SK-N-SH treated with all-trans-retinoic acid at 6 μM for 48 hours (cell line): ENCODE data around the gene DCAF6.

ENCODE experiments used
- ATAC-seq: fragments of 200-7000 bp; cut with Tn5 transposase; 3 replicates; pipeline ENCODE4 v1.9.1; 2020; ENCODE audit warnings: mild to moderate bottlenecking, moderate library complexity
- ARNTL ChIP-seq: fragments of 450-650 bp; formaldehyde crosslinking; IDR thresholded peaks from 2 replicates; pipeline ENCODE4 v1.5.0; 2020; ENCODE audit warnings: low read depth, mild to moderate bottlenecking, moderate library complexity, borderline replicate concordance
- BACH2 ChIP-seq: fragments of 250-450 bp; sonication (Bioruptor Pico); IDR thresholded peaks from 2 replicates; pipeline ENCODE4 v1.9.0; 2021; ENCODE audit warnings: mild to moderate bottlenecking, borderline replicate concordance
- ESRRG ChIP-seq: fragments of 250-450 bp; sonication (Bioruptor Pico); IDR thresholded peaks from 2 replicates; pipeline ENCODE4 v1.6.1; 2021; ENCODE audit warnings: mild to moderate bottlenecking
- ISL1 ChIP-seq: fragments of 250-450 bp; sonication (Bioruptor Pico); IDR thresholded peaks from 2 replicates; pipeline ENCODE4 v2.1.2; 2022; ENCODE audit warnings: mild to moderate bottlenecking, moderate library complexity
- OSR1 ChIP-seq: fragments of 250-450 bp; sonication (Bioruptor Pico); IDR thresholded peaks from 2 replicates; pipeline ENCODE4 v1.8.0; 2022; ENCODE audit warnings: moderate library complexity, mild to moderate bottlenecking, inconsistent platforms
- PPARA ChIP-seq: fragments of 250-450 bp; sonication (Bioruptor Pico); IDR thresholded peaks from 2 replicates; pipeline ENCODE4 v1.5.0; 2020; ENCODE audit warnings: mild to moderate bottlenecking, borderline replicate concordance
- RARB ChIP-seq: fragments of 250-450 bp; sonication (Bioruptor Pico); IDR thresholded peaks from 2 replicates; pipeline ENCODE4 v1.8.0; 2021; ENCODE audit warnings: mild to moderate bottlenecking, moderate library complexity
- SNAI2 ChIP-seq: fragments of 250-450 bp; sonication (Bioruptor Pico); IDR thresholded peaks from 2 replicates; pipeline ENCODE4 v1.5.0; 2020; ENCODE audit warnings: mild to moderate bottlenecking, moderate library complexity
- TOX ChIP-seq: fragments of 250-450 bp; sonication (Bioruptor Pico); IDR thresholded peaks from 2 replicates; pipeline ENCODE4 v1.8.0; 2021; ENCODE audit warnings: mild to moderate bottlenecking, moderate library complexity, borderline replicate concordance
- TSHZ2 ChIP-seq: fragments of 250-450 bp; sonication (Bioruptor Pico); IDR thresholded peaks from 2 replicates; pipeline ENCODE4 v1.5.0; 2020; ENCODE audit warnings: mild to moderate bottlenecking, moderate library complexity
- ZC3H10 ChIP-seq: fragments of 250-450 bp; sonication (Bioruptor Pico); IDR thresholded peaks from 2 replicates; pipeline ENCODE4 v1.5.1; 2021; ENCODE audit warnings: mild to moderate bottlenecking, moderate library complexity
- ZFP3 ChIP-seq: fragments of 250-450 bp; sonication (Bioruptor Pico); IDR thresholded peaks from 2 replicates; pipeline ENCODE4 v1.5.0; 2020; ENCODE audit warnings: mild to moderate bottlenecking, moderate library complexity
- ZNF565 ChIP-seq: fragments of 450-650 bp; formaldehyde crosslinking; conservative IDR thresholded peaks from 2 replicates; pipeline ENCODE4 v1.5.0; 2020; ENCODE audit warnings: low read depth, mild to moderate bottlenecking, moderate library complexity
- ZNF8 ChIP-seq: fragments of 450-650 bp; formaldehyde crosslinking; IDR thresholded peaks from 2 replicates; pipeline ENCODE4 v1.5.0; 2020; ENCODE audit warnings: mild to moderate bottlenecking, moderate library complexity
- TF ChIP-seq, protein P1 (sequence below): fragments of 250-450 bp; sonication (Bioruptor Pico); IDR thresholded peaks from 2 replicates; pipeline ENCODE4 v1.5.1; 2021; ENCODE audit warnings: mild to moderate bottlenecking, moderate library complexity
- TF ChIP-seq, protein P2 (sequence below): fragments of 250-450 bp; sonication (Bioruptor Pico); IDR thresholded peaks from 2 replicates; pipeline ENCODE4 v1.8.0; 2020; ENCODE audit warnings: mild to moderate bottlenecking, moderate library complexity, borderline replicate concordance
- TF ChIP-seq, protein P3 (sequence below): fragments of 250-450 bp; sonication (Bioruptor Pico); IDR thresholded peaks from 2 replicates; pipeline ENCODE4 v1.5.1; 2020; ENCODE audit warnings: low read depth, mild to moderate bottlenecking, moderate library complexity

Gene DCAF6

DNA sequence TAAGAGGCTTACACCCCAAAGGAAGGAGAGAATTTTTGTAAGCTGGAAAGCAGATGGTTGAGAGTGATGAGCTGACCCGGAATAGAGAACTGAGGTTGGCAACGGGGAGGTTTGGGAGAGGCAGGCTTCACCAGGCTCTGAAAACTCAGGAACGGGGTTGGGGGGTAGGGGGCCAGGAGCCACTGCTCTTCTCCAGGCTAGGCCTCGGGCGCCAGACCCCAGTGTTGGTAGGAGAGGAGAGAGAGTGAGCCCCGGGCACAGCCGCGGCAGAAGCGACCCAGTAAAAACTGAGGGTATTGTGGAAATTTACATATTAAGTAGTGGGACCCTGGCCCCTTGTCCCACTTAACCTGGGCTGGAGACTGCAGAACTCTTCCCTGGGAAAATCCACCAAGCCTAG, 154.6 kb downstream of the DCAF6 start (continued):
- TF ChIP-seq, protein P1, sequence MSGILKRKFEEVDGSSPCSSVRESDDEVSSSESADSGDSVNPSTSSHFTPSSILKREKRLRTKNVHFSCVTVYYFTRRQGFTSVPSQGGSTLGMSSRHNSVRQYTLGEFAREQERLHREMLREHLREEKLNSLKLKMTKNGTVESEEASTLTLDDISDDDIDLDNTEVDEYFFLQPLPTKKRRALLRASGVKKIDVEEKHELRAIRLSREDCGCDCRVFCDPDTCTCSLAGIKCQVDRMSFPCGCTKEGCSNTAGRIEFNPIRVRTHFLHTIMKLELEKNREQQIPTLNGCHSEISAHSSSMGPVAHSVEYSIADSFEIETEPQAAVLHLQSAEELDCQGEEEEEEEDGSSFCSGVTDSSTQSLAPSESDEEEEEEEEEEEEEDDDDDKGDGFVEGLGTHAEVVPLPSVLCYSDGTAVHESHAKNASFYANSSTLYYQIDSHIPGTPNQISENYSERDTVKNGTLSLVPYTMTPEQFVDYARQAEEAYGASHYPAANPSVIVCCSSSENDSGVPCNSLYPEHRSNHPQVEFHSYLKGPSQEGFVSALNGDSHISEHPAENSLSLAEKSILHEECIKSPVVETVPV (CRISPR knock-in tag) = no peak
- no peak for TF ChIP-seq ARNTL

GRCh38 chr1:168091720-168092550, 155.5 kb downstream of the DCAF6 start:
- no peak for ATAC-seq

DNA sequence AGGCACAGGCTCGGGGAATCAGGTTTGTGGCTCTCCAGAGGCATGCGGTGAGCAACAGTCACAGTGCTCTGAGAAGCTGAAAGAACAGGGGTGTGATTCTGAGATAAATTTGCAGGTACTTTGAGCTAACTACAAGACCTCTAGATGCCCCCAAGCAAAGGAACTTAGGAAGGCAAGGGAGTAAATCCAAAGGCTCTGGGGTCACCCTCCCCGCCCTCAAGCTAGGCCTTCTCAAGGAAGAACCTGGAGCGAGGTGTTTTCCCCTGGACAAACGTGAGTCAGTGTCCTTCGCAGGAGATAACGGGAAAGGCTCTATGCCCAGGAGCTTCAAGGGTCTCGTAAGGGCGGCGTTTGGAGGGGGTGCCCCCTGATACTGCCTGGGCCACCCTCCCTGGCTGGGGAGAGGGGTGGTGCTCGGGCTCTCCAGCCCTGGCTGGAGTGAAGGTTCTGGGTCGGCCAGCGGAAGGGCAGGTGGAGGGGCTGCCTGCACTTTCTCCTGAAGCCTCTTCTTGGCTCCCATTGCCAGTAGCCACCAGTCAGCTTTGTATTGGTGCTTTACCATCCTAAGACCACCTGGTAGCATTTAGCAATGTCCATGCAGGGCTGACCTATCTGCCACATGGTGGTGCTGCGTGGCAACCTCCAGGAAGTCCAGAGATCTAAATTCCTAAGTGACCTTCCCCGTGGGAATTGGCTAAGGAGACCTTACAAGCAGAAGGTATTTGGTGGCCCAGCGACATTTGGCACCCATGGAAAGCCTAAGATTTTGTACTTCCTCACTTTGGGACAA, 156.3 kb downstream of the DCAF6 start:
- TF ChIP-seq ZNF8 (CRISPR knock-in tag) = no peak
- no peak for TF ChIP-seq ZC3H10 (CRISPR knock-in tag)
- TF ChIP-seq, protein P2, sequence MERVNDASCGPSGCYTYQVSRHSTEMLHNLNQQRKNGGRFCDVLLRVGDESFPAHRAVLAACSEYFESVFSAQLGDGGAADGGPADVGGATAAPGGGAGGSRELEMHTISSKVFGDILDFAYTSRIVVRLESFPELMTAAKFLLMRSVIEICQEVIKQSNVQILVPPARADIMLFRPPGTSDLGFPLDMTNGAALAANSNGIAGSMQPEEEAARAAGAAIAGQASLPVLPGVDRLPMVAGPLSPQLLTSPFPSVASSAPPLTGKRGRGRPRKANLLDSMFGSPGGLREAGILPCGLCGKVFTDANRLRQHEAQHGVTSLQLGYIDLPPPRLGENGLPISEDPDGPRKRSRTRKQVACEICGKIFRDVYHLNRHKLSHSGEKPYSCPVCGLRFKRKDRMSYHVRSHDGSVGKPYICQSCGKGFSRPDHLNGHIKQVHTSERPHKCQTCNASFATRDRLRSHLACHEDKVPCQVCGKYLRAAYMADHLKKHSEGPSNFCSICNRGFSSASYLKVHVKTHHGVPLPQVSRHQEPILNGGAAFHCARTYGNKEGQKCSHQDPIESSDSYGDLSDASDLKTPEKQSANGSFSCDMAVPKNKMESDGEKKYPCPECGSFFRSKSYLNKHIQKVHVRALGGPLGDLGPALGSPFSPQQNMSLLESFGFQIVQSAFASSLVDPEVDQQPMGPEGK (CRISPR knock-in tag) = no peak
- no peak for TF ChIP-seq BACH2 (CRISPR knock-in tag)
- no peak for TF ChIP-seq ISL1 (CRISPR knock-in tag)
- peak; percentile 65 for ATAC-seq

More at GRCh38 chr1:168091720-168092550, 155.5 kb downstream of the DCAF6 start:
- TF ChIP-seq ZNF8 (CRISPR knock-in tag) (no peak), ESRRG (CRISPR knock-in tag) (no peak), ZC3H10 (CRISPR knock-in tag) (no peak), TOX (CRISPR knock-in tag) (no peak), ZFP3 (no peak), OSR1 (CRISPR knock-in tag) (no peak), PPARA (CRISPR knock-in tag) (no peak)
- TF ChIP-seq, protein P3, sequence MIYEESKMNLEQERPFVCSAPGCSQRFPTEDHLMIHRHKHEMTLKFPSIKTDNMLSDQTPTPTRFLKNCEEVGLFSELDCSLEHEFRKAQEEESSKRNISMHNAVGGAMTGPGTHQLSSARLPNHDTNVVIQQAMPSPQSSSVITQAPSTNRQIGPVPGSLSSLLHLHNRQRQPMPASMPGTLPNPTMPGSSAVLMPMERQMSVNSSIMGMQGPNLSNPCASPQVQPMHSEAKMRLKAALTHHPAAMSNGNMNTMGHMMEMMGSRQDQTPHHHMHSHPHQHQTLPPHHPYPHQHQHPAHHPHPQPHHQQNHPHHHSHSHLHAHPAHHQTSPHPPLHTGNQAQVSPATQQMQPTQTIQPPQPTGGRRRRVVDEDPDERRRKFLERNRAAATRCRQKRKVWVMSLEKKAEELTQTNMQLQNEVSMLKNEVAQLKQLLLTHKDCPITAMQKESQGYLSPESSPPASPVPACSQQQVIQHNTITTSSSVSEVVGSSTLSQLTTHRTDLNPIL = no peak

- no peak for ATAC-seq
- TF ChIP-seq TSHZ2 (CRISPR knock-in tag) = no peak
- no peak for TF ChIP-seq SNAI2 (CRISPR knock-in tag)
- no peak for TF ChIP-seq TOX (CRISPR knock-in tag)
- TF ChIP-seq ZNF8 (CRISPR knock-in tag) = no peak
- TF ChIP-seq OSR1 (CRISPR knock-in tag) = no peak
- no peak for TF ChIP-seq RARB (CRISPR knock-in tag)
These were observed 157.1 kb downstream of the DCAF6 start for GRCh38 chr1:168093616-168094015.

GRCh38 chr1:168095476-168095875, 159.0 kb downstream of the DCAF6 start:
- no peak for ATAC-seq
- TF ChIP-seq ZC3H10 (CRISPR knock-in tag) = no peak
- TF ChIP-seq ZNF8 (CRISPR knock-in tag) = no peak
- no peak for TF ChIP-seq TSHZ2 (CRISPR knock-in tag)
- no peak for TF ChIP-seq TOX (CRISPR knock-in tag)
- TF ChIP-seq, protein P1 (CRISPR knock-in tag) = no peak
- TF ChIP-seq ZNF565 = no peak
- no peak for TF ChIP-seq ESRRG (CRISPR knock-in tag)
